CD4-positive, alpha-beta T cell treated with Interferon gamma for 1 hour (primary cell): ENCODE data around the gene MANBA.
"Not testable (repeated sequence)": the region's sequence is repeated elsewhere in the genome, so short reads cannot be mapped to it uniquely, and the experiment has no call there.

Experiments
- DNase-seq: peaks from one replicate; pipeline ENCODE4 v3.0.0-alpha.2; 2020

The MANBA gene

GRCh38 chr4:102761296-102761701, 531 bp upstream of the MANBA start:
- DNase-seq, result peak; percentile 4

GRCh38 chr4:102759831-102760644, 730 bp downstream of the MANBA start:
- peak; percentile 86 for DNase-seq

- no peak for DNase-seq
Measured at GRCh38 chr4:102758241-102759160, 2.3 kb downstream of the MANBA start.

- no peak for DNase-seq
Measured at GRCh38 chr4:102757681-102758080, 3.1 kb downstream of the MANBA start.

GRCh38 chr4:102754044-102754443, 6.7 kb downstream of the MANBA start:
- DNase-seq, result no peak

GRCh38 chr4:102751941-102752340, 8.8 kb downstream of the MANBA start:
- DNase-seq, result no peak

GRCh38 chr4:102743352-102743751, 17.4 kb downstream of the MANBA start:
- DNase-seq, result peak; percentile 63

- DNase-seq, result not testable (repeated sequence)
Measured at GRCh38 chr4:102738802-102739201, 22.0 kb downstream of the MANBA start.

GRCh38 chr4:102736636-102737549, 23.9 kb downstream of the MANBA start:
- no peak for DNase-seq

GRCh38 chr4:102735582-102735981, 25.2 kb downstream of the MANBA start:
- DNase-seq, result no peak

- peak; percentile 31 for DNase-seq
Measured at GRCh38 chr4:102734591-102735385, 26.0 kb downstream of the MANBA start.

GRCh38 chr4:102734116-102734515, 26.7 kb downstream of the MANBA start:
- DNase-seq, result no peak

GRCh38 chr4:102733084-102733483, 27.7 kb downstream of the MANBA start:
- no peak for DNase-seq

GRCh38 chr4:102732678-102733077, 28.1 kb downstream of the MANBA start:
- no peak for DNase-seq

- no peak for DNase-seq
Measured at GRCh38 chr4:102730968-102731533, 29.7 kb downstream of the MANBA start.

GRCh38 chr4:102729486-102729885, 31.3 kb downstream of the MANBA start:
- DNase-seq, result not testable (repeated sequence)

GRCh38 chr4:102726919-102727318, 33.8 kb downstream of the MANBA start:
- not testable (repeated sequence) for DNase-seq

- DNase-seq, result no peak
Measured at GRCh38 chr4:102726068-102726467, 34.7 kb downstream of the MANBA start.

GRCh38 chr4:102725229-102725628, 35.5 kb downstream of the MANBA start:
- no peak for DNase-seq

- DNase-seq, result no peak
Measured at GRCh38 chr4:102723511-102723910, 37.3 kb downstream of the MANBA start.

- DNase-seq, result no peak
Measured at GRCh38 chr4:102722740-102723139, 38.0 kb downstream of the MANBA start.
